Ishikawa (cell line): Measurements from ENCODE around the gene TMEM115.

Experiments used
- CEBPB ChIP-seq: IDR thresholded peaks from 2 replicates; pipeline ENCODE4 v1.6.1; 2012
- CREB1 ChIP-seq: IDR thresholded peaks from 2 replicates; pipeline ENCODE4 v1.6.1; 2012; ENCODE audit warnings: low read depth
- EP300 ChIP-seq: IDR thresholded peaks from 2 replicates; pipeline ENCODE4 v1.6.1; 2012; ENCODE audit warnings: borderline replicate concordance
- FOXM1 ChIP-seq: IDR thresholded peaks from 2 replicates; pipeline ENCODE4 v1.6.1; 2012; ENCODE audit warnings: low read depth, borderline replicate concordance
- RAD21 ChIP-seq: IDR thresholded peaks from 2 replicates; pipeline ENCODE4 v1.6.1; 2012; ENCODE audit warnings: low read depth
- REST ChIP-seq: IDR thresholded peaks from 2 replicates; pipeline ENCODE4 v1.6.1; 2012; ENCODE audit warnings: low read depth, mild to moderate bottlenecking
- TAF1 ChIP-seq: IDR thresholded peaks from 2 replicates; pipeline ENCODE4 v1.6.1; 2012; ENCODE audit warnings: low read depth, mild to moderate bottlenecking
- TEAD4 ChIP-seq: IDR thresholded peaks from 2 replicates; pipeline ENCODE4 v1.6.1; 2012
- YY1 ChIP-seq: IDR thresholded peaks from 2 replicates; pipeline ENCODE4 v1.6.1; 2012; ENCODE audit warnings: low read depth
- TF ChIP-seq, protein P1 (sequence below): IDR thresholded peaks from 2 replicates; pipeline ENCODE4 v1.6.1; 2012

DNA sequence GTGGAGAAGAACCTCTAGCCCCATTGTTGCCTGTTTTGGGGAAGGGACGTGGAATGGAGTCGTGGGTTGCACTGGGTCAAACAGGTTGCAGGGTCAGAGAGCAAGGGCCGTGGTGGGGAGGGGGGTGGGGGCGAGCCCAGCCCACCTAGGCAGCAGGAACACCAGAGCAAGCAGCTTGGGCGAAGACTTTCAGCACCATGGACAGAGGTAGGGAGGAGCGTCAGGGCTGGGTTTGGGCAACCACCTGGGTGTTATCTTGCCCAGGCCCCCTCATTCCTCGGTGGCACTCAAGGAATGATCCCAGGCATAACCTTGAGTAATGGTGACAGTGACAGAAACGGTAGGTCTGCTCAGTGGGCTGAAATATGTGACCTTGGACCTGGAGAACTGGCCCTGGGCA is 45.9 kb upstream of the TMEM115 start:
- TF ChIP-seq REST (peak; percentile 95), TAF1 (no peak), TEAD4 (no peak), CREB1 (no peak), EP300 (no peak), CEBPB (no peak), FOXM1 (no peak), YY1 (no peak), RAD21 (no peak)
- TF ChIP-seq, protein P1, sequence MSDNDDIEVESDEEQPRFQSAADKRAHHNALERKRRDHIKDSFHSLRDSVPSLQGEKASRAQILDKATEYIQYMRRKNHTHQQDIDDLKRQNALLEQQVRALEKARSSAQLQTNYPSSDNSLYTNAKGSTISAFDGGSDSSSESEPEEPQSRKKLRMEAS = no peak
